EL (cell line): Measurements from ENCODE around the gene CTCF.

ENCODE experiments used
- DNase-seq: peaks from one replicate; pipeline ENCODE4 v3.0.0-alpha.2; 2016

The CTCF gene

GRCh38 chr16:67667453-67667816 is 105.1 kb downstream of the CTCF start:
- no peak for DNase-seq

- DNase-seq: peak; percentile 95
Measured at GRCh38 chr16:67667817-67668494, 105.6 kb downstream of the CTCF start.

GRCh38 chr16:67668495-67669157 is 106.3 kb downstream of the CTCF start:
- DNase-seq: no peak

GRCh38 chr16:67669499-67670101 is 107.3 kb downstream of the CTCF start:
- no peak for DNase-seq

DNA sequence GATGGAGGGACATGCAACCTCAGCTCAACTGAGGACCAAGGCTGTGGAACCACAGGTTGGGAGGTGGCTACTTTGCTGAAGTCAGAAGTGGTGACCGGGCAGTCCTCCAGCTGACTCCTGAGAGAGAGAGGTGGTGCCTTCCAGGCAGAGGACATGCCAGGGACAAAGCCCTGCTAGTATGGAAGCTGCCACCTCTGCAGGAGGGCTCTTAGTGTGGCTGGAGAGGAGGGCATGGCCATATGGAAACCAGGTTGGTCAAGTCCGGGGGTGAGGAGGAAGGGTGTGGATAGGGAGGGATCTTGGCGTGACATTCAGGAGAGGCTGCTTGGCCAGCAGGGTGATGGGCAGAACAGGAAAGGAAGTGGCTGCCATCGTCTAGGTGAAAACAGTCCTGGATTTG is 110.0 kb downstream of the CTCF start:
- DNase-seq: no peak

- DNase-seq: peak; percentile 72
Measured at GRCh38 chr16:67672739-67673662, 110.7 kb downstream of the CTCF start.

GRCh38 chr16:67673712-67674580 is 111.6 kb downstream of the CTCF start:
- no peak for DNase-seq

GRCh38 chr16:67674851-67675578 is 112.7 kb downstream of the CTCF start:
- DNase-seq: no peak

DNA sequence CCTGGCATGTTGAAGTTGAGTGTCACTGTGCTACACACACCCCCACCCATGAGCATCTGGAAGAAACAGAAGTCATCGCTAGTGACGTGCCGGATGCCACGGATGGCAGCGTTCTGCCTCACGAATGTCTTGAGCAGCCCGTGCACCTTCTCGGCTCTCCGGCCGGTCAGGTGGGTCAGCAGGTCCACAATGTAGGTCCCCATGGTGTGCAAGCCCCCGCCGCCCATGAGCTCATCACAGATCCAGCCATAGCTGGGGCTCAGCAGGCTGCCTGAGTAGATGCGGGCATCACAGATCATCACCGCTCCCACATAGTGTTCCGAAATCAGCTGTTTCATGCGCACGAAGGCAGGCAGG is 113.2 kb downstream of the CTCF start:
- no peak for DNase-seq

GRCh38 chr16:67675999-67676398 is 113.7 kb downstream of the CTCF start:
- DNase-seq: no peak

GRCh38 chr16:67676516-67676915 is 114.2 kb downstream of the CTCF start:
- DNase-seq: no peak

DNA sequence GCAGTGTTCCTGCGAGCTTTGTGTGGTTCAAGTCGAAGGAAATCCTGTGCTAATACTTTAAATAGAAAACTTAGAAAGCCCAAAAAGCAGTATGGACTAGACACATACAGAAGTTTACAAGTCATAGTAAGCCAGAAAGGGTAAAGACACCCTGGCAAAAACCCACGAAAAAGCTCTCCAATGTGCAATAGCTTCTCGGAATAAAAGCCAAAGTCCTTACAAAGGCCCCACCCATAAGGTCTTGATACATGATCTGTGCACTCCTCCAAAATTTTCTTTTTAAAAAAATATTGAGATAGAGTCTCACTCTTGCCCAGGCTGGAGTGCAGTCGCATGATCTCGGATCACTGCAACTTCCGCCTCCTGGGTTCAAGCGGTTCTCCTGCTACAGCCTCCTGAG is 114.6 kb downstream of the CTCF start:
- DNase-seq: no peak

GRCh38 chr16:67677712-67678111 is 115.4 kb downstream of the CTCF start:
- DNase-seq: no peak

GRCh38 chr16:67678354-67679023 is 116.2 kb downstream of the CTCF start:
- no peak for DNase-seq

- DNase-seq: no peak
Measured at GRCh38 chr16:67679935-67680897, 117.9 kb downstream of the CTCF start.

DNA sequence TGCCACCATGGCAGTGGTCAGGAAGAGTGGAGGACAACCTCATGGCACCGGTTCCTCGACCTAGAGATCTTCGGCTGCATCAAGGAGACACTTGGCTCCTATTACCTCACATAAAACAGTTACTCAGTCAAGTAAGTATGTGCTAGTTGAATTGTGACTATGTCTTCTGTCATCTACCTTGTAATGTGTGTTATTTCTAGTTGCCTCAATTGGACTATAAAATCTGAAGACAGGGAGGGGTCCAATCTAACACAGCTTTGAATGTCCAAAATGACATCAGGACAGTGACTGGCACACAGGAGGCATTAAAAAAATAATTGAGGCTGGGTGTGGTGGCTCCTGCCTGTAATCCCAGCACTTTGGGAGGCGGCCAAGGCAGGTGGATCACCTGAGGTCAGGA is 121.4 kb downstream of the CTCF start:
- no peak for DNase-seq

DNA sequence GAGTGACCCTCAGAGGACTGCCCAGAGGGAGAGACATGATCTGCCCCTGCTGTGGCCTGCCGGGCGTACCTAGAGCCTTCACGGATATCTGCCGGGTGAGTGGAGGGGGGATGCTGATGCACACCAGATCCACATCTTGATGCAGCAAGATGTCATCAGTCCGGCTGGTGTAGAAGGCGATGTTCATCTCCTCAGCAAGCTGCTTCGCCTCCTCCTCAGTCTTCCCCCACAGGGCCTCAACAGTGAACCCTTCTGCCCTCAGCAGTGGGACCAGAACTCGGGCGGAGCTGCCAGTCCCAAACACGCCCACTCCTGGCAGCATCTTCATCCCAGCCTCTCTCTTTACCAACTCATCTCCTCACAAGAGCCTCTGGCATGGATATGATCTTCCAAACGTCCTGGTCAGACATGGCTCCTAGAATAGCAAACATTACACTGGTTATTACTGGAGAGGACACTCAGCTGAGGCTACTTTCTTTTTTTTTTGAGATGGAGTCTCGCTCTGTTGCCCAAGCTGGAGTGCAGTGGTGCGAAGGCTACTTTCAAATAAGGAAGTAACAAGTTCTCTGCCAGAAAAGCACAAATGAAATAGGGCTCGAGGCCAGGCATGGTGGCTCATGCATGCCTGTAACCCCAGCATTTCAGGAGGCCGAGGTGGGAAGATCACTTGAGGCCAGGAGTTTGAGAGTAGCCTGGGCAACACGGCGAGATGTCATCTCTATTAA is 123.2 kb downstream of the CTCF start:
- DNase-seq: no peak
